NB4 (cell line): ENCODE data around the gene PFN1.

Experiments
- DNase-seq: peaks from one replicate; pipeline ENCODE4 v3.0.0; 2010; ENCODE audit warnings: low read depth
- H3K4me3 ChIP-seq: one replicate; pipeline ENCODE4 v1.5.1; 2011; ENCODE audit warnings: mild to moderate bottlenecking, low read depth, low read length, moderate library complexity
- CTCF ChIP-seq: IDR thresholded peaks from one replicate; pipeline ENCODE4 v1.5.1; 2012; ENCODE audit warnings: low read depth, low read length
- MAX ChIP-seq: IDR thresholded peaks from 2 replicates; pipeline ENCODE4 v1.6.1; 2011; ENCODE audit warnings: low read depth, low read length
- MYC ChIP-seq: IDR thresholded peaks from 2 replicates; pipeline ENCODE4 v1.6.1; 2011; ENCODE audit warnings: low read depth, low read length
- POLR2A ChIP-seq: IDR thresholded peaks from 2 replicates; pipeline ENCODE4 v1.6.1; 2011; ENCODE audit warnings: mild to moderate bottlenecking; ENCODE audit not compliant: insufficient read length; ENCODE audit errors: extremely low read depth

Gene PFN1

GRCh38 chr17:4939796-4940554, 8.4 kb downstream of the PFN1 start, which contains the start of the genes RNF167 and SLC25A11:
TSS of gene RNF167 (plus strand) at chr17:4940268. CDS start at chr17:4940910, 642 bp downstream.
TSS of gene SLC25A11 (minus strand) at chr17:4940046. CDS start at chr17:4939910, 136 bp downstream.
- H3K4me3 ChIP-seq = peak within 1 kb of the TSS; percentile 88
- no peak for TF ChIP-seq CTCF
- TF ChIP-seq POLR2A = peak; percentile 76
- peak; percentile 4; the same call in 1 of the 2 replicates for TF ChIP-seq MAX
- no peak; the same call in 1 of the 2 replicates for TF ChIP-seq MYC
- peak; percentile 98 for DNase-seq

- DNase-seq = no peak
- TF ChIP-seq POLR2A (no peak), MAX (no peak), CTCF (no peak), MYC (no peak)
Measured at GRCh38 chr17:4939546-4939795, 8.9 kb downstream of the PFN1 start.

GRCh38 chr17:4938688-4939545, 9.4 kb downstream of the PFN1 start:
- peak overlapping the region; percentile 88 for H3K4me3 ChIP-seq

More at GRCh38 chr17:4939546-4939795, 8.9 kb downstream of the PFN1 start:
- peak overlapping the region; percentile 88 for H3K4me3 ChIP-seq

GRCh38 chr17:4938069-4938491, 10.2 kb downstream of the PFN1 start:
- TF ChIP-seq CTCF (no peak), MAX (no peak), POLR2A (no peak), MYC (no peak)
- no peak for DNase-seq
- H3K4me3 ChIP-seq = no peak overlapping the region

More at GRCh38 chr17:4938688-4939545, 9.4 kb downstream of the PFN1 start:
- no peak for DNase-seq
- TF ChIP-seq POLR2A (no peak), MYC (no peak), CTCF (no peak)

- TF ChIP-seq POLR2A (no peak), MAX (no peak), CTCF (no peak), MYC (no peak)
- H3K4me3 ChIP-seq = no peak overlapping the region
- DNase-seq = no peak
Measured at GRCh38 chr17:4937553-4937952, 10.8 kb downstream of the PFN1 start.
